HG03457 (cell line): Measurements from ENCODE around the gene TCERG1L.
"Not testable (repeated sequence)": the region's sequence is repeated elsewhere in the genome, so short reads cannot be mapped to it uniquely, and the experiment has no call there.

ENCODE experiments used
- ATAC-seq: cut with Tn5 transposase; IDR thresholded peaks from one replicate; pipeline ENCODE4 v1.9.1; 2021; ENCODE audit warnings: moderate number of reproducible peaks; ENCODE audit not compliant: unreplicated experiment

TCERG1L gene

DNA sequence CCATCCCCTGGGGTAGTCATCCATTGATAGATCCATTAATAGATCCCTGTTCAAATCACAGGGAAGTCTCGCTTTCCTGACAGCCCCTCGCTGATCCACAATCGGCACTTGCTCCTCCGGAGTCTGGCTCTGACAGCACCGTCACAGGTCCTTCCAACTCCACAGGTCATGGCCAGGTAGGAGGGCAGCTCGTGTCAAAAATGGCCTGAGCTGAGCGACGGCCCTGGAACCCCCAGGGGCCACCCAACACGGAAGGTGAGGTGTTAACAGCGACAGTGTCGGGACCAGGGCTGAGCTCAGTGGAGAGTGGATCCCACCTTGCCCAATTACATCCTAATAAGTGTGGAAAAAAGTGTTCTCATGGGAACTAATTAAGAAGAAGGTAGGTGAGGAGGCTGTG is 219.8 kb downstream of the TCERG1L start:
- ATAC-seq: no peak

DNA sequence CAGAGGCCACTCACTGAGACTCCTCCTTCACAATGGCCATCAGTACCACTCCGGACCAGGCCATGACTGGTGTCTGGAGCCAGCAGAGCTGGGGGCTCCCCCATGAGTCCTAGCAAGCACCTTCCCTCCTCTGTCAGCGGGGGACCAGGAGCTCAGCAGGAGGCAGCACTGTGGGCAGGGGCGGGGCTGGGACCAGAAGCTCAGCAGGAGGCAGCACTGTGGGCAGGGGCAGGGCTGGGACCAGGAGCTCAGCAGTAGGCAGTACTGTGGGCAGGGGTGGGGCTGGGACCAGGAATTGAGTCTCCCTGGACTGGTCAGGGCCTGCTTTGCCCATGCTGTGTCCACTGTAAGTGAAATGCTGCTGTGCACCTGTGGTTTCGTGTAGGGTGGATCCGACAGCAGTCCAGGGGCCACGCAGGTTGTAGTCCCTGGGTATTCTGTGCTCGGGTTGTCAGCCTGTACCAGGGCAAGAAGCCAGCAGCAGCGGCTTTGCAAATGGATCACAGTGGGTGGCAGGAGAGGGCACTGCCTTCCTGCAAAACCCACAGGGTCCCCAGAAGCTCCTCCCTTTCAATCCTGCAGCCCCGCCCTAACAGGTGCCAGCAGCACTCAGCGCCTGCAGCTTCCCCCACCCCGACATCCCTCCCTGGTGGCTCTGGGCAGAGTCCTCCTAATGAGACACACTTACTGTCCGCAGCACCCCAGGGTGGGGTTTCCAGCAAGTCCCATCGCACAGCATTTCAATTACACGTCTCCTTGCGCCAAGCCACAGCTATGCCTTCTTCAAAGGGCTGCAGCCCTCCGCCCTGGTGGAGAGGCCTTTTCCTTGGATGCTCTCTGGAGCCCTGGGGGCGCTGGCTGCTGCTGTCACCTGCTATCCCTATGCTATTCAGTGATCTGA is 220.5 kb downstream of the TCERG1L start:
- ATAC-seq: no peak

DNA sequence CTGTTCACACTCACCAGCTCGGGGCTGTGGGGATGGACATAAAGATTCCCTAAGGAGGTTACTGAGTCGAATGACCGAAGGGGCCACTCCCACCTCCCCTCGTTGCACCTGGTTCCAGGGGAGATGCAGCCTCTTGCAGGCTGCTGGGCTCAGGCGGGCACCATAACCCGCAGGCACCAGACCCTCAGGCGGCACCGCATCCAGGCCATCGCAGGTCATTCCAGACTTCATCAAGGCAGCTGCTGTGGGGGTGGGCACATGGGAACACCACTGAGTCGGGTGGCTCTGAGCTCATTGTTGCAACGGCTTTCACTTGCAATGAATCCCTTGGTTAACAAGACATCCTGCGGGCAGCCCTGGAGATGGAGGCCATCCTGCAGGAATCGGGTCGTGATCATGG is 221.7 kb downstream of the TCERG1L start:
- ATAC-seq: no peak

DNA sequence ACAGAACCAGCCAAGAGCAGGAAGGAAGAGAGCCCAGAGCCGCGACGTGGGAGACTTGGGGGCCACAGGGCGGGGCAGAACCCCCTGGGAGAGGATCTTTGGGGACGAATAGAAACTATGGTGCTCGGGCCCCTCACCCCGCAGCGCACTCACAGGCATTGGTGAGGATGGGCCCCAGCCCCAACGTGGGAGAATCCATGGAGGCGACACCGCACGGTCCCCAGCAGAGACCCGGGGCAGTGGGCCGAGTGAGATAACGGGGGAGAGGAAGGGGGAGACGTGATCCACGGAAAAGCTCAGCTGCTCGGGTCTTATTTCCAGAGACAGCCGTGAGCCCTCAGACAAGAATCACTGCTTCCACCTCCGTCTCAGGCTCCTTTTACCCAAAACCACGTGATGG is 222.4 kb downstream of the TCERG1L start:
- no peak for ATAC-seq

DNA sequence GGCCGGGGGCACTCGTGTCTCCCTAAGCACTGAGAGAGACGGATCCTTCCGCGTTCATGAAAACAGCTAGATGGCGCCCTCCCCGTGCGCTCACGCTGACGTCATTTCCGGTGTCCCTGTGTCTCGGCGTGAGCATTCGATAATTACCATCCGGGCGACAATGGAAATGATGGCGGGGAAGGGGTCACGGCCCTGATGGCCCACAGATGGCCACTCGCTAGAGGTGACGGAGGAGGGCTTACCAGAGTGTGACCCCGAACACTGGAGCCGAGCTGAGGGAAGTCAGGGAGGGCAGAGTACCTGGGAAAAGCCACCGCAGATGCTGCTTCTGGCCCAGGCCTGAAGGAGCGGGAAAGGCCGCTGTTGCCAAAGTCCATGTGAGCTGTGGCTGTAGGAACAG is 222.9 kb downstream of the TCERG1L start:
- ATAC-seq: no peak

DNA sequence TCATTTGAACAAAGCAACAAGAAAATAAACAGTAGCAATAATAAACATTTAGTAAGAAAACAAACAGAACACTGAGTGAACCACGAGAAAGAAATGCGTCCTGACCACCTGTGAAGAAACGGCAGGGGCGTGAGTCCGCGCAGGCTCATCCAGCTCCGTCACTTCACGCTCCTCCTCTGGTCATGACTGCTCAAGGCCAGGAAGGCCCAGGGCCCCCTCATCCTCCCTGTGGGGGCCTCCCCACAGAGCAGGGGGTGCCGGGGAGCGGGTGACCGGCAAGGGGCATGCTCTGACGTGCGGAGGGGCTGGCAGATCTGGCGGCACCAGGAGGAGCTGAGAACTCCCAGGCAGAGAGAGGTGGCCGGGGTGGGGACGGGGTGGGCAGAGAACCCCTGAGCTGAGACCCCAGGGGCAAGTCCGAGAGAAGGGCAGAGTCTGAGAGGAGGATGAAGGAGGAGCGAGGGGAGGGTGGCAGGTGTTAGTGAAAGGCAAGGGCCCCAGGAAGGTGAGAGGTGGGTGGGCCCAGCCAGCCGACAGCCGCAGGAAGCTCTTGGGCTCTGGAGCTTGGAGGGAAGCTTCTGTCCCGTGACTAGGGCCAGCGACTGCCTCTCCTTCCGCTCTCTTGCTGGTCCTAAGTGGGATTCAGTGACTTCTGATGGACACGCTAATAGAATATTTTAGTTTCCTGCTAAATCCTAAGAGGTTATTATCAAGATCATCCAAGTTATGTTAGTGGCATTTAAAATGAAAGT is 223.9 kb downstream of the TCERG1L start:
- no peak for ATAC-seq

DNA sequence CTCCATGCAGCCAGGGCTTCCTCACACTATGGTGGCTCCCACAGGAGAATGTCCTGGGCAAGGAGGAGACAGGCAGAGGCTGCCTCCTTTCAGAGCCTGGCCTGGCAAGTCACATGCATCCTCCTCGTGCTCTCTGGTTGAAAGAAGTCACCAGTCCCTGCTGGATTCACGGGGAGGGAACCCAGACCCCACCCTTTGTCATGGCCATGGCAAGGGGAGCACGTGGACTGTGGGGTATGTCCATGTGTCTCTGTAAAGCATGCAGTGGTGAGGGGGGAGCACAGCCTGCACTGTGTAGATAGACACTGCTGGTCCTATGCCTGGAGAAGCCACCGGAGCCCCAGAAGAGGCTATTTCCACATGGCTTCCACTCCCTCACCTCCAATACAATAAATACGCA is 225.0 kb downstream of the TCERG1L start:
- ATAC-seq: no peak

DNA sequence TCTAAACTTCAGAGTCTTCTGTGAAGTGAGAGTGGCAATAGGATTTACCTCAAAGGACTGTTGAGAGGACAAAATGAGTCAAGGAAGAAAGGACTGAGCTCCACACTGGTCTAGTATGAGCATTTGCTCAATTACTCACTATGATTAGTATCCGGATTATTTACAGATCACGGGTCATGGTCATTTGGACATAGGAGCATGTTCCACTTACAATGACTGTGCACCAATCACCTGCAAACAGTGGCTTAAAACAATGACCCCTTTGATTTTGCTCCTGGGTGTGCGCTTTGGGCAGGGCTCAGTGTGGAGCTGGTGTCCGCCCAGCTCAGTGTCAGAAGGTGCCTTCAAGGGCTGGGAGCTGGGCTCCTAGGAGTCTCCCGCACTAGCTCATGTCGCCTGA is 225.4 kb downstream of the TCERG1L start:
- ATAC-seq: no peak

DNA sequence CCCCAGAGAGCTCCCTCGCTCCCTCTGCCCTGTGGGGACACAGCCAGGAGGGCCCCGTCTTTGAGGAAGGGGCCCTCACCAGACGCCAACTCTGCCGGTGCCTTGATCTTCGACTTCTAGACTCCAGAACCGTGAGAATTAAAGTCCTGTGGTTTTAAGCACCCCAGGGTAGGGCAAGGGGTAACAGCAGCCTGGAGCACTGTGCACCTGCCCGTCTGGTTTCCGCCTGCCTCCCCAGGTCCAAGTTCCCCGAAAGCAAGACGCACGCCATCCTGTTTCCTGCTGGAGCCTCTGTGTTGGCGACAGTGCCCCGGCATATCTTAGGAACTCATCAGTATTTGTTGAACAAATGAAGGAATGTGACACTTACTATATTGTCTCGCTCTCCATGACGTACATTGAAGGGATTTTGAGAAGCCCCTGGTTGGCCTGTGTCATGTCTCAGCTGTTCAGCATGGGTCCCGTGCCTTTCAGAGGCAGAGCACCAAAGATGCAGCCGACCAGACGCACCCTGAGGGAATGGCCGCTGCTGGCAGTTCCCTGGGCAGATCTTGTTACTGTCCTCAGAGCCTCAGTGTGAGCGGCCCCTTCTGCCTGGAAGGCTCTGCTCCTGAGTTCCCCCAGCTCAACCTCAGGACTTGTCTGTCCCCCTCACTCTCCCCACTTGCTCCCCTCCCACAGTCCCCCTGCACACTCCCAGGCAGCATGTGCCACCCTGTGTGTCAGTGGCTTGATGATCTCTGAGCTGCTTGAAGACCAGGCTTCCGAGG is 226.2 kb downstream of the TCERG1L start:
- ATAC-seq: no peak

DNA sequence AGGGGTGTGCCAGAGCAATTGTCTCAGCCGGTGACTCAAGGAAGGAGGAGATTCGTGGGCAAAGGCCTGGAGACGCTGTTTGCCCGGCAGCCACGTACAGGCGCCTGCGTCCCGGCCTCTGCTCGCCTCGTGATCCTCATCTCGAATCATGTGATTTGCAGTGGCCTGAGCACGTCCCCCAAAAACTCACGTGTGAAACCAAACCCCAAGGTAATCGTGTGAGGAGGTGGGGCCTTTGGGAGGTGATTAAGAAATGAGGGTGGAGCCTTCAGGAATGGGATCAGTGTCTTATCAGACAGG is 226.8 kb downstream of the TCERG1L start:
- ATAC-seq: no peak

DNA sequence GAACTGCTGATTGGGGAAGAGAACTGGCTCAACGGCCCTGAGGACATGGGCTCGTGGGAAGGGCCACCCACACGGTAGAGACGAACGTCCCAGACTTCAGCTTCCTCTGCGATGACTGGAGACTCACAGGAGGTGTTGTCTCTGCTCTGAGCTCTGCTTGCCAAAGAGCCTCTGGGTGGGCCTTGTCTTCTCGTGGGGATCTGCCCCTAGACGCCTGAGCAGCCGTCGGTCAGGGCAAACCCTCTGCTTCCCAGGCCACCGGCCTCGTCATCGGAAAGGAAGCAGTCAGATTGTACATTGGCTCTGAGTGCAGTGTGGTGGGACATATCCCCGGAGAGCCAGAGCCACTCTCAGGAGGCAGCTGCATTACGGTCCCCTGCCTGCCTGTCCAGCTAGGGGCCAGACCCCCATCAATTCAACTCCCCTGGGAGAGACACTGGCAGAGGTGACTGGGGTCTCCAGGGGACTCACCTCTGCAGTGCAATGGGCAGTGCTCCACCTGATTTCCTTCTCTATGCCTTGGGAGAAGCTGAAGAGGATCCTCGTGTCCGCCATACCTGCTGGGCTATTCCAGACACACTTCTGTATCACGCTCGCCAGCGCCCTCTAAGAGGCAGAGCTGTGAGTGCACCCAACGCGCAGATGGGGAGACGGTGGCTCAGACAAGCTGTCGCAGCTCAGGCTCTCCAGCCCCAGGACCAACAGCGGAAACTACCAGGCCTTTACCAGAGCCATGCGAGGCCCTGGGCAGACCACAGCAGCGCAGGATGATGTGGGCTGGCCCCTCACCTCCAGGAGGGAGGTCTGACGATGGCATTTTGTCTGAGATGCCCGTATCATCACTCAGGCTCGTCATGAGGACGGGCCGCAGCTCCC is 227.4 kb downstream of the TCERG1L start:
- no peak for ATAC-seq

DNA sequence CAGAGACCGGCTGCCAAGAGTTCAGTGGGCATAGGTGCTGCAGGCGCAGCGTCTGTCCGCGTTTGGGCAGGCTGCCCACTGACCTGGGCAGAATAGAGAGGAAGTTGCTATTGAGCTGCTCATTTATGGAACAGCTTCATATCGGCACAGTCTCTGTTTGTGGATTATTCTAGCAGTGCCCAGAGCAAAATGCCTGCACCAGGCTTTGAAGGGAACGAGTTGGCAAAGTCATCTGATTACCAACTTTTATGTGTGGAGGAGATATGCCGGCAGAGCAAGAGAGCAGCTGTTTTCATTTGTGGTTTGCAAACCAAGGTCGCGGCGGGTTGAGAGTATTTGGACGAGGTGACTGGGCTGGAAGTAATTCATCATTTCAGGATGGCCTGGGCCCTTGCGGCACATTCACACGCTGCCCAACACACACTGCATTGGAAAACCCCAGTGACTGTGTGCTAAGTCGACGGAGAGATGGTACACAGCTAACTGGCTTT is 228.5 kb downstream of the TCERG1L start:
- no peak for ATAC-seq

DNA sequence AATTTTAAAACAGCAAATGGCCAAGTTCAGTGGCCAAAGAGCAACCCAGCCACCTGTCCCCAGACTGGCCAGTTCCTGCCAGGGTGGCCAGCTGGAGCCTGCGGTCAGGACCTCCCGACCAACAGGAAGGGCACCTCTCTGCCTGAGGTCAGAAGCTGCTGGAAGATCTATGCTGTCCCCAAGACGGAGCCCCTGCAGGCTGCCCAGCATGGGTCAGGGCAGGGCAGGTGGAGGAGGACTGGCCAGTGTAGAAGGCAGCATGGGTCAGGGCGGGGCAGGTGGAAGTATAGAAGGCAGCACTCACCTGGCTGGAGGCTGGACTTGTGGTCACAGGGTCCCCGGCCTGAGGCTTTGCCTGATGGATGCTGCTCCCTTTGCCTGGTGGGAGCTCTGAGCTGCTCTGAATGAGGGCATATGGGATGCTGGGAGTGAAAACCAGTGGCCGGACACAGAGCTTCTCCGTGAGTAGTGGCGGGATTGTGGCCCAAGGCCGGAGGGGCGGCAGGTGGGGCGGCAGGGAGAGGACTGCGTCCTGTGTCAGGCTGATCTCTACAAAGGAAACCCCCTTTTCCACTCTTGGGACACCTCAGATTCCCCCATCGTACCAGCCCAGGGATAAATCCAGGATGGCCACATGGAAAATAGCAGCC is 229.2 kb downstream of the TCERG1L start:
- ATAC-seq: no peak

DNA sequence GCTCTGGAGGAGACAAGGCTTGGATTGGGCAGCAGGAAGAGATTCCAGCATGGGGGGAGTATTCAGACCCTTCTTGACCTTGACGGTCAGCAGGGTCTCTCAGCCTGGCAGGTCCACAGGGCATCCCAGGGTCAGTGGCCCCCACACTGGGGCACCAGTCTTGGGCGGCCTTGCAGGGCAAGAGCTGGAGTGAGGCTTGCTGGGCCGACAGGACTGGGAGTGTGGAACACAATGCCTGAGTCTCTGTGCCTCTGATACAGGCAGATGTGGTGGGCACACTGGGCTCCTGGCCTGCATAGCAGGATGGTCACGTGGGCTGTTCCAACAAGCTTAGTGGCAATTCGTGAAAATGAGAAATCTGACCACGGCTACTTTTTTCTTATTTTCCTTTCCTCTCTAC is 229.7 kb downstream of the TCERG1L start:
- ATAC-seq: no peak

DNA sequence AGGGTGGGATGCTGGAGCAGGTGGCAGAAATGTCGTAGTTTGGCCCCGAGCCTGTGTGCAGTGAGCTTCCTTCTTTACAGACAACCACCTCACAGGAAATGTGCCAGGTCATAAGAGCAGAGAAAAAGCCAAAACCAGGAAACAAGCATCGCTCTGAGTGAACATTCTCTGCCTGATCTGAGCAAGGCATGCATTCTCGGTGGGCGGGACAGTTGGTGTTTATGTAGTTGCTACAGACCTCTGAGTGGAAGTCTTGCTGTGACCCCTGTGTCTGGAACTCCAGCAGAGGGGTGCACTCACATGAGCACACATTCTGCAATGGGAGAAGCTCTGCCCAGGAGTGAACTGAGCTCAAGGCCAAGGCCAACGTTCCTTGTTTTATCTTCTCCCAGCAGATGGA is 230.1 kb downstream of the TCERG1L start:
- no peak for ATAC-seq

DNA sequence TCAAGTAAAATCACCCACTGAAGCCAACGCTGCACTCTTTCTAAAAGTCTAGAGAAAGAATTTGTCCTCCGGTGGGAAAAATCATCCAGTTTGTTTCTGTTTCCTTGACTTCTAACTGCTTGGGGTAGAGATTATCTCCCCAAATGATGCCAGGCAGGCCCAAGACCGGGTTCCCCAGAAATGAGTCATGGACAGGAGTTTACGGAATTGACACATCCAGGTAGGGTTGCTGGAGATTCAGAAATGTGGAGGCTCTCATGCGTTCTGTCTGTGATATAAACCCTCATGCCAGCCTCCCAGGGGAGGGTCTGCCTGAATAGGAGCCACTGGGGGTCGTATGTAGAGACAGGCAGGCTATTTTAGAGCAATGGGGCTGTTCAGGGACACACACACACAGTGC is 230.9 kb downstream of the TCERG1L start:
- no peak for ATAC-seq

DNA sequence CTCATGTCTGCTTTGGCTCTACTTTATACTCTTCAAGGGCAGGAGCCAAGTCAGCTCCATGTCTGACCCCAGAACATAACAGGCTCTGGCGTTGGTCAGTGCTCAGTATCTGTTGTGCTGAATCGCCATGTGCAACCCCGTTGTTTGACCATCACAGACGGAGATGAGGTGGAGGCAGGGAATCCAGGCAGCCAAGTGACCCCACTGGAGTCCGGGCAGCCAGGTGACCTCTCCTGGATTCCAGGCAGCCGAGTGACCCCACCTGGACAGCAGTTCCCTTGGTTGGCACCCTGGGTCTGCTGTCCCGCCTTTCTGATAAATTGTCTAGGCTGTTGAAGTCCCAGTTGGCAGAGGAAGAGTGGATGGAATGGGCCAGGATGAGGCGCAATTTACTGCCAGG is 232.2 kb downstream of the TCERG1L start:
- ATAC-seq: no peak

DNA sequence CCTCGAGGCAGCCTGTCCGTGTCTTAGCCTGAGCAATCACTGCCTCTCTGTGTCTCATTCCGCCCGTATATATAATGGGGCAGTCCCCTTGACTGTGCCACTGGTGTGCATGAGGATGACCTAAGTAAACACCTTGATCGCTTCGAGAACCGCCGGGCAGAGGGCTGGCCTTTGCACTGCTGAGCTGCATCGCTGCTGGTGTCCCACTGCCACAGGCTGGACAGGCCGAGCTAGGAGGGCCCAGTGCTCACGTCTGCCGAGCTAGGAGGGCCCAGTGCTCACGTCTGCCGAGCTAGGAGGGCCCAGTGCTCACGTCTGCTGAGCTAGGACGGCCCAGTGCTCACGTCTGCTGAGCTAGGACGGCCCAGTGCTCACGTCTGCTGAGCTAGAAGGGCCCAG is 232.6 kb downstream of the TCERG1L start:
- not testable (repeated sequence) for ATAC-seq

DNA sequence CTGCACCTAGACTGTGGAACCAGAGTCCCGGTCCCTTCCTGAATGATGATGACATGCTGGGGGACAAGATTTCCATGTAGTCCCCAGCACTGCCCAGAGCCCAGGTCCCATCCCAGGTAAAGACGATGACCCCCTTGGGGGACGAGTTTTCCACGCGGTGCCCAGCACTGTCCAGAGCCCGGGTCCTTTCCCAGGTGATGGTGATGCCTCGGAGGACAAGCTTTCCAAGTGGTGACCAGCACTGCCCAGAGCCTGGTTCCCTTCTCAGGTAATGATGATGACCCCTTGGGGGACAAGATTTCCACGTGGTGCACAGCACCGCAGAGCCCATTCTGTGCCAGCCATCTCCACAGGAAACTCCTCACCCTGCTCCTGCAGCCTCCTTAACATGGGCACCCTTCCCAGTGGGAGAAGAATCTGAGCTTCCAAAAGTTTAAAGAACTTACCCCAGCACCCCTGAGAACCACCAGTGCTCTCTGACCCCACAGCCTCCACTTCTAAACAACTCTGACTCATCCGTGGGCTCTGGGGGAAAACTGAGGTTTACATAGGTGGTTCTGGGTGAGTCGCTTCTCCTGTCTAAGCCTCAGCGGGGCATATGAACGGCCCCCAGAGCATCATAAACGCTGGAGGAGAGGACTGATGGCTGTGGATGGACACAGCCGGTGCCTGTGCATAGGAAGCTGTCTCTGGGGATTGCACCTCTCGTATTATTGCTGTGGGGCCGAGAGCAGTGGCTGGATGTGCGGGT is 233.2 kb downstream of the TCERG1L start:
- ATAC-seq: no peak
